GM19043 (cell line): Measurements from ENCODE around the gene NFATC1.

Source experiments
- ATAC-seq: cut with Tn5 transposase; IDR thresholded peaks from one replicate; pipeline ENCODE4 v1.9.1; 2021; ENCODE audit warnings: low read depth; ENCODE audit not compliant: unreplicated experiment

The NFATC1 gene

GRCh38 chr18:79452190-79452990 is 56.7 kb downstream of the NFATC1 start:
- no peak for ATAC-seq

GRCh38 chr18:79452991-79453645 is 57.4 kb downstream of the NFATC1 start:
- ATAC-seq: no peak

- ATAC-seq: no peak
These were observed 58.3 kb downstream of the NFATC1 start for GRCh38 chr18:79453816-79454735.

DNA sequence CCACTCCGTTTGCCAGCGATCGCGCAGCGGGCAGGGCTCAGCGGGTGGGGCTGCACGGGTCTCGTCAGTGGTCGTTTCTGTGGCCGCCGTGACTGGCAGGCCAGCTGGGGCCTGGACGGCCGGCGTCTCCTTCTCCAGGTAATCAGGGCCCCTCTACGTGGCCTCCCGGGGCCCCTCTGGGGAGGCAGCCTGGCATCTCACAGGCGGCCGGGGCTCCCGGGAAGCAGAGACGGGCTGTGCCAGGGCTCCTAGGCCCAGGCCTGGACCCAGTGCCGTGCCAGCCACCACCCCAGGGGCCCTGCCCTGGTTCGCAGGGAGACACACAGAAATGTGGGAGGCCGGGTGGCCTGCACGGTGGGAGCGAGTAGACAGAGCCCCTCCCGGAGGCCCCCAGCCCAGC is 59.5 kb downstream of the NFATC1 start:
- ATAC-seq: no peak

GRCh38 chr18:79456105-79456980 is 60.6 kb downstream of the NFATC1 start:
- no peak for ATAC-seq

DNA sequence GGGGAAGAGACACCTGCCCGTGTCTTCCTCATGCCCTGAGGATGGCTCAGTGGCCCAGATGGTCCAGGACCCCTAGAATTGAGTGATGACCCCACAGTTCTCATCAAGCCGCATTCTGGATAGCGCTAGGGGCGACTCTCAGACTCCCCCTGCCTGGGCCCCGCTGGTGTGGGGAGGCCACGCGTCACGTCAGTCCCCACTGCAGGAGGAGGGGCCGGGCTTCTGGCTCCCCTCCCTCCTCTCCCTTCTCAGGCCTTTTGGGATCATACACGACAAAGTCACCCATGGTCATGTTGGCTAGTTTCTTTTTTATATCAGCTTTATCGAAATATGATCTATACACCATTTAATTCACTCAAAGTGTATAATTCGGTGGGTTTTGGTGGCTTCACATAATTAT is 61.5 kb downstream of the NFATC1 start:
- no peak for ATAC-seq

GRCh38 chr18:79457652-79458051 is 61.9 kb downstream of the NFATC1 start:
- no peak for ATAC-seq

DNA sequence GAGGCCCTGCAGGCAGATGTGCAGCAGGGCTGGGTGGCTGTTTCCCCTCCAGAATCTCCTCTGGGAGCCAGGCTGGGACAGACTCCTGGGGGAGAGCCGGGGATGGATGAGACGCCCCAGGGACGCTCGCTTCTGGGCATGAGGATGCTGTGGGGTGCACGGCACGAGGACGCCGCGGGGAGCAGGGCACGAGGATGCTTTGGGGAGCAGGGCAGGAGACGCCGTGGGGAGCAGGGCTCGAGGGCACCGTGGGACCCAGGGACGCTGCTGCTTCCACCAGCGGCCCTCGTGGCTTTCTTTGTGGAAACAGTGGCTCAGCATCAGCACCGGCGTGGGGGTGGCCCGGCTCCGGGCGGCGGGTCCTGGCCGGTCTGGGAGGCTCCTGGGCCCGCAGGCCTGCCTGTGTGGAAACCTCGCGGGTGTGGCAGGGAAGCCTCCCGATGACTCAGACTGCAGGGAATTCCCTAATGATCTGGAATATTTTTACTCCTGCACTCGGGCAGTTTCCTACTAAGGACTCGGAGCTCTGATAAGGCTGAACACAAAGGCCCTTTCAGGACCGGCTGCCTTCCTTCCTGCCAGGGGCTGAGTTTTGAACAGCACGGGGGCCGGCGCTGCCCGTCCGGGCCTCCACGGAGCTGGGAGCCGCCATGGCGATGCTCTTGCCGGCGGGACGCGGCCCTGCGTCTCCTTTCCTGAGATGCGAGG is 62.6 kb downstream of the NFATC1 start:
- ATAC-seq: no peak

- ATAC-seq: no peak
These were observed 63.4 kb downstream of the NFATC1 start for GRCh38 chr18:79458917-79459803.

DNA sequence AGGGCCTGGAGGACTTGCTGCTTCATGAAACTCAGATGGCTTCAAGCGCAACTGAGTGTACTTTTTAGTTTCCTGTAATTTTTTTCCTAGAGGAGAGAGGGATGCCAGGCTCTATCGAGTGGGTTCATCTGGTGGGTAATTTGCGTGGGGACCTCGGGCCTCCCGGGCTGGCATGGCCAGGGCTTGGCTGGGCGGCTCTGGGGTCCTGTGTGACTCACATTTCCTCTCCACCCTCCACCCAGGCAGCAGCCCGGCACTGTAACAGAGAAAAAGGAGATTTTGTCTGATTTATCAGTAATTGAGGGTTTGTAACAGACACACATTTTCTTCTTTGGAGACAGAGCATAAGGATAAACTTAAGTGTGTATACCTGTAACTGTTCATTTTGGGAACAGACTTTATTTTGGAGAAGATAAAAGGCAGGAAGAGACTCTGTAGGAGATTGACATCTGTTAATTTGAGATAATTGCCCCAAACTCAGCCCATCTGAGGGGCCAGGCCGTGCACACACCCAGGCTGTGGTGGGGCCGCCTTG is 64.3 kb downstream of the NFATC1 start:
- ATAC-seq: no peak

DNA sequence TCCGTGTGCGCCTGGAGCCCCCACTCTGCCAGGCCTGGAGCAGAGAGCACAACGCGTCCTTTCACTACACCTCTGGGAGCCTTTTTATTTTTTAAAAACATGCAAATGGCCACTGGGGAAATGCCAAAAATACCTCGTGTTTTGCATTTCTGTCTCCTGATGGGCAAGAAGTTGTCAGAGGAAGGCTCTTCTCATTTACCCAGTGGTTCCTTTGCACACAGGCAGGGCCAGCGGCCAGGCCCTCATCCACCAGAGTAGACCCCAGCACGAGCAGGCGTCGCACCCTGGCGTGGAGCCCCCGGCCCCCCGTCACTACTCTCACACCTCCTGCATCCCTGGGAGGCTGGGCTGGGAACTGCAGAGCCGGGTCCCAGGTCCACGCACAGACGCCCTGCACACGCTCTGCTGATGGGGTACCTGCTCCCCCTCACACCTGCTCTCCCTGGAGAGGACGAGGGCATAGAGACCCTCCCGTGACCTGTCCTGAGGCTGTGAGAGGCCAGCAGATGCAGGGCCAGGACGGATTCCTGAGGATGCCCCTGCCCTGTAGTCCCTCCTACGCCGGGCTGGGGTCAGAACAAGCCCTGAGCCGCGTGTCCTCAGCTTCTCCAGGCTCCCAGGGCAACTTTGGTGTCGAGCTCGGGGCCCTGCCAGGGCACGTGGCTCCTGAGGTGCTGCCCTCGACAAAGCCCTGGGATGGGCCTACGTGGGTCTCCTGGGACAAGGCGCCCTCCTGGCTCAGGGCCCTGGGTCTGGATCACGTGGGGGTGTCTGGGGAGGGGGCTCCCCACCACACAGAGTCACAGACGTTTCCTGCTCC is 65.0 kb downstream of the NFATC1 start:
- ATAC-seq: peak; percentile 77

- no peak for ATAC-seq
These were observed 65.9 kb downstream of the NFATC1 start for GRCh38 chr18:79461627-79462026.

DNA sequence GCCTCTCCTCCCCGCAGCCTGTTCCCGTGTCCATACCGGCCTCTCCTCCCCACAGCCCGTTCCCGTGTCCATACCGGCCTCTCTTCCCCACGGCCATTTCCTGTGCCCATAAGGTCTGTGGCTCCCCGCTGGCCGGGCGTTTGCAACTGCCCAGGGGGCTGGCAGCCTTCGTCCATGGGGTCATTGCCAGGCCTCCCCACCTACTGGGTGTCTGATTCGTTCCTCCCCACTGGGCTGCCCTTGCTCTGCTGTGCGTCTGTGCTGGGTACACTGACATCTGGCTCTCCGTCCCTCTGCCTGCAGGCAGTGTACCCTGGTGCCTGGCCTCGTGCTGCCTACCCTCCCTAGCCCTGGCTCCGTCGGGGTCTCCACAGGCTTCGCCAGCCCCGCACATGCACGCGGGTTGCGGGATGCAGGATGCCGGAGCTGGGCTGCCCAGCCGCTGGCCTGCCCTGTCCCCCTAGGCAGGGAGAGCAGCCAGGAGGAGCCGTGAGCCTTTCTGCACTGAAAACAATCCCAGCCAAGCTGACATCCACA is 67.8 kb downstream of the NFATC1 start:
- no peak for ATAC-seq

GRCh38 chr18:79465392-79465991 is 69.8 kb downstream of the NFATC1 start:
- peak; percentile 75 for ATAC-seq

- no peak for ATAC-seq
These were observed 70.9 kb downstream of the NFATC1 start for GRCh38 chr18:79466591-79466990.

- no peak for ATAC-seq
These were observed 71.4 kb downstream of the NFATC1 start for GRCh38 chr18:79467126-79467525.
